GM10248 (cell line): ENCODE results near the gene NNAT.
"Not testable (repeated sequence)": the region's sequence is repeated elsewhere in the genome, so short reads cannot be mapped to it uniquely, and the experiment has no call there.

Experiments used
- CTCF ChIA-PET: fragments of 300-600 bp; sonication (Branson Sonifier 250); formaldehyde crosslinking; extraction: SDS; loops from one replicate; lab custom pipeline; 2021; ENCODE audit warnings: antibody characterized with exemption; lab: Yijun Ruan, JAX
- POLR2A ChIA-PET: fragments of 350-650 bp; sonication (Branson Sonifier 250); formaldehyde crosslinking; extraction: SDS; loops from one replicate; lab custom pipeline; 2020; ENCODE audit warnings: antibody characterized with exemption; lab: Yijun Ruan, JAX
- DNase-seq: peaks from one replicate; pipeline ENCODE4 v3.0.0; 2012; ENCODE audit errors: extremely low spot score
- CTCF ChIP-seq: IDR thresholded peaks from 2 replicates; pipeline ENCODE4 v1.5.1; 2012; ENCODE audit warnings: mild to moderate bottlenecking, low read depth; ENCODE audit errors: extremely low read depth, missing control alignments, control extremely low read depth

NNAT gene

GRCh38 chr20:37521061-37521771 lies at the start of gene NNAT:
TSS of gene NNAT (plus strand) at chr20:37521250. CDS start at chr20:37521332, 82 bp downstream.
- no peak for DNase-seq
- ChIA-PET CTCF (no interaction called here), POLR2A (no interaction called here)
- TF ChIP-seq CTCF: no peak

GRCh38 chr20:37471741-37472235 lies 49.3 kb upstream of the NNAT start:
- CTCF ChIA-PET: interaction anchor here (1.1 to 1.2 kb wide), 3 partner anchors 31 to 276 kb away, joined by 3 to 4 read pairs (median 3); no protein-coding TSS in a partner anchor
- POLR2A ChIA-PET: no interaction called here
- no peak for DNase-seq
- TF ChIP-seq CTCF: no peak

- DNase-seq, POLR2A ChIA-PET: not testable (repeated sequence)
- CTCF ChIA-PET: interaction anchor here (1.1 to 1.2 kb wide), 3 partner anchors 32 to 276 kb away, joined by 3 to 4 read pairs (median 3); no protein-coding TSS in a partner anchor
Observed at GRCh38 chr20:37472435-37472834, 48.6 kb upstream of the NNAT start.

- ChIA-PET CTCF (no interaction called here), POLR2A (no interaction called here)
- TF ChIP-seq CTCF: no peak
- no peak for DNase-seq
Observed at GRCh38 chr20:37473249-37474000, 47.6 kb upstream of the NNAT start.

GRCh38 chr20:37474386-37474785 lies 46.7 kb upstream of the NNAT start:
- CTCF ChIA-PET: no interaction called here

GRCh38 chr20:37475252-37475651 lies 45.8 kb upstream of the NNAT start:
- no peak for TF ChIP-seq CTCF
- CTCF ChIA-PET: no interaction called here
- POLR2A ChIA-PET: no interaction called here
- DNase-seq: no peak

More at GRCh38 chr20:37474386-37474785, 46.7 kb upstream of the NNAT start:
- no peak for DNase-seq
- TF ChIP-seq CTCF: no peak
- POLR2A ChIA-PET: no interaction called here
